SKM-1 (cell line): Measurements from ENCODE around the gene ITPKB.
"Not testable (repeated sequence)": the region's sequence is repeated elsewhere in the genome, so short reads cannot be mapped to it uniquely, and the experiment has no call there.

Source experiments
- DNase-seq: peaks from one replicate; lab custom pipeline; 2025; ENCODE audit not compliant: unreplicated experiment; lab: John Stamatoyannopoulos, UW

ITPKB gene

GRCh38 chr1:226731257-226731893 lies 7.7 kb downstream of the ITPKB start:
- DNase-seq: no peak

DNA sequence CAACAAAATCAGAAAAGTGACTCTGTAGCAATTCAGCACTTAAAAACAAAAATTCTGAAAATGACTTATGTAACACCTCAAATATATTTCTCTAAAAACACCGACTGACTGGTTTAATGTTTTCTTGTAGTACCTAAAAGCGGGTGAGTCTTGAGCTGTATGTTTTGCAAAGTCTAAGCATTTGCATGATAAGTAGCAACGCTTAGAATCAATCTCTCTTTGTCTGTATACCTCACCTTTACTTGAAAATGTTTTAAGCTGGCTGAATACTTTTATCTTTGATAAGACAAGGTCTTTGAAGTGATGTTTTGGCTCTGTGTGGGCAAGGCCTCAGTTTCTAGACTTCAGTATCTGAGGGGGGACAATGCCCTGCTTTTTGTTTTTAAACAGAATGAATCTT lies 8.2 kb downstream of the ITPKB start:
- DNase-seq: no peak

DNA sequence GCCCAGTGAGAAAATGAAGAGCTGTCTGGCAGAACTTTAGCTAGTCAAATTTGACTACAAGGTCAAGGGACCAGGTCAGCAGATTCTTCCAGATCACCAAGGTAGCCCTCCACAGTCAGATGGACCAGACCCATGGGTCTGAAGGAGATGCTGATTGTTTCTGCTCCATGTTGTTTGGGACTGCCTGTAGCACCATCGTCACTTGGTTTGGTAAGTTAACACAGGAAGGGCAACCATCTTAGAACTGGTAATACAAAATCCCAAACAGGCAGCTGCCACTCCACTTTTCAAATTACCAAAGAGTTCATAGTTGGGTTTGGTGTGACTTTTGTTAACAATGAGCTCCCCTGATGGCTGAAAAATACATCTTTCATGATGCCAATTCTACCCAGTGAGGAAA lies 9.0 kb downstream of the ITPKB start:
- DNase-seq: no peak

DNA sequence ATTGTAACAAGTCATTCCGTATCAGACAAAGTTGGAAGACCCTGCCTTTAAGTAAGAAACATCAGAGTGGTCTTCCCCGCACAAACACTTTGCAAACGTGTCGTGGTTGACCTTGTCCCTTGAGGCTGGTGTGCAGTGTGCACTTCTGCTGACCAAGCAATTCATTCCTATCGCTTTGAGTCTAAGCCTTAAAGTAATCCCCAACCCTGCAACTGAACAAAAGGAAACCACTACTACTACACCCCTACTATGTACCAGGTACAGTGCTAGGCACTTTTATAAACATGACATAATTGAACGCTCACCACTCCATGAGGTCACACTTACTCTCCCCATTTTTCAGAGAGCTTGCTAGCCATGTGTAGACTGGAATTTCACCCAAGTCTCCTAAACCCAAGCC lies 10.6 kb downstream of the ITPKB start:
- DNase-seq: no peak

DNA sequence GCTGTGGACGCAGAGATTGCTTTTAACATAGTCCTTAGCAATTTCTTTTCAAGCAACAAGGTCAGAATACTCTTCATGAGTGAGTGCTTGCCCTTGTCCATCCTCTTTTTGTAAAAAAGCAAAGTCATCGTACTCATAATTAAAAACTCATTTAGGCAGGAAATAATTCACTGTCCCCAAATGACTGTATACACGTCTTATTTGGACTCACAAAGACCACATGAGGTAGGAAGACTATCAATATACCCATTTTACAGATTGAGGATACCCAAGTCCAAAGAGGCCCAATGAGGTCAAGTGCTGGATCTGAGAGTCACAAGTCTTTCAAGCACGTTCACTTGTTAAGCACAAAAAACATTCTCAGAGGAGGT lies 13.2 kb downstream of the ITPKB start:
- no peak for DNase-seq

GRCh38 chr1:226723657-226724532 lies 15.2 kb downstream of the ITPKB start:
- DNase-seq: no peak

GRCh38 chr1:226722901-226723656 lies 16.0 kb downstream of the ITPKB start:
- DNase-seq: no peak

GRCh38 chr1:226722240-226722900 lies 16.7 kb downstream of the ITPKB start:
- DNase-seq: no peak

GRCh38 chr1:226720574-226720973 lies 18.5 kb downstream of the ITPKB start:
- not testable (repeated sequence) for DNase-seq

GRCh38 chr1:226719596-226720387 lies 19.3 kb downstream of the ITPKB start:
- DNase-seq: no peak

DNA sequence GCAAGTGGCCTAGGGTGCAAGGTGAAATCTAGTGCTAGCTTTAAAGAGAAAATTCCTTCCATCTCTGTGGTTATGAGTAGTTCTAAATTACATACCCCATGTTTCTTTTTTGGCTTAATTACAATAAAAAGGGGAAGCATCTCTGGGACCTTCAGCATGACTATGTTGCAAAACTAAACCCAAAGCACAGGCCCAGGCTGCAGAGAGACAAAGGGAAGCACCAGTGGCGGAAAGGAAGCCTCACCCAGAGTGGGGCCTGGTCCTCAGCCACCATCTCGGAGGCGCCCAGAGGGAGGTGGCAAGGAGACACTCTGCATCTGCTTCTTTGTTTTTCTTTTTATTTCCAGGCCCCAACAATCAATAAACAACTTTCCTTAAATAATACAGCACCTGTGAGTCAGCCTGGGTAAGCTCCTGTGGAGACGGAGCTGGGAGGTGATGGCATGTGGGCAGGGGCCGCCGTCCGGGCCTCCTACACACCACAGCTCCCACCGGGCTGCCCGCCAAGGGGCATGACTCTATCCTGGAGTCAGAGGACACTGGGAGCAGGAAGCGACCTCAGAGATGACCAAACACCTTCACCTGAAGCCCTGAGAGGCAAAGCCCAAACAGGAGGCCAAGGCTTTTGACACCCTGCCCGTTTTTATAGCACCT lies 21.7 kb downstream of the ITPKB start:
- DNase-seq: peak; percentile 99

- DNase-seq: no peak
These were observed 22.5 kb downstream of the ITPKB start for GRCh38 chr1:226716577-226716976.

DNA sequence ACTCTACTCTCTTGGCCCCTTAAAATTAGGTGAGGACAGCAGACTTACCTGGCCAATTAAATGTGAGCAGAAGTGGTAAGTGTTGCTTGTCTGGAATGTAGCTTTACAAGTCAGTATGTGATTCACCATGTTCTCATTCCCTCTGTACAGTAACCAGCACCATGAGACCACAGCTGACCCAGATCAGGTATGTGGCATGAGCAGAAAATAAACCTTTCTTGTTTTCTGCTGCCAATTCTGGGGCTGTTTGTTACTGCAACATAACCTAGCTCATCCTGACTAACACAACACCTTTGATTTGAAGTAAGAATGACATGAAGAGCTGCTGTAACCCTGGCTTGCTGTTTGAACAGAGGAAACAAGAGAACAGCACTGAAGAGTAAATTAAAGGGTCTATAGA lies 24.9 kb downstream of the ITPKB start:
- no peak for DNase-seq

DNA sequence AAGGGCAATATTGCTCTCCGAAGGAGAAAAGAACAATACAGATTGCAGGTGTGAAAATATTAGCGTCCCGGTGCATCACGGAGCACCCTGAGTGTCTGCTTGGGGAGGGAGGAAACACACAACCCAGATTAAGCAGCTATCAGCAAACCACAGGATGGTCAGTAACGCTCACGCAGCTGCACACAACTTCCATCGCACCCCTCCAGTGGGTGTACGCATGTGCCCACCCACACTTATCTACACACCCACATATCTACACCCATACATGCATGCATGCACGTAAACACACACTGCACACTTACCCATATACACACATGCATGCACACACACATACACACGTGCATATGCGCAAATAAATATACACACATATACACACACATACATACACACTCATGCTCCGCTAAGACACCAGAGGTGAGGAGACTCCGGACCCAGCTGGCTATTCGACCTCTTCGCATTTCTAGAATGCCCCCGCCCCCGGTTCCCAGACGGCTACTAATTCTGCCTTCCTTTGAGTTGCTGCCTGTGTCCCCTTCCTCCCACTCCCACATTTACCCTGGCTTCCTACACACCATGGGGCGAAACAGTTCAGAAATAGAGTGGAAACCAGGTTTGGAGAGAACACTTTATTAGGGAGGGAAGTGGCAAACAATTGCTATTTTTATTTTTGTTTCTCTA lies 26.2 kb downstream of the ITPKB start:
- no peak for DNase-seq

DNA sequence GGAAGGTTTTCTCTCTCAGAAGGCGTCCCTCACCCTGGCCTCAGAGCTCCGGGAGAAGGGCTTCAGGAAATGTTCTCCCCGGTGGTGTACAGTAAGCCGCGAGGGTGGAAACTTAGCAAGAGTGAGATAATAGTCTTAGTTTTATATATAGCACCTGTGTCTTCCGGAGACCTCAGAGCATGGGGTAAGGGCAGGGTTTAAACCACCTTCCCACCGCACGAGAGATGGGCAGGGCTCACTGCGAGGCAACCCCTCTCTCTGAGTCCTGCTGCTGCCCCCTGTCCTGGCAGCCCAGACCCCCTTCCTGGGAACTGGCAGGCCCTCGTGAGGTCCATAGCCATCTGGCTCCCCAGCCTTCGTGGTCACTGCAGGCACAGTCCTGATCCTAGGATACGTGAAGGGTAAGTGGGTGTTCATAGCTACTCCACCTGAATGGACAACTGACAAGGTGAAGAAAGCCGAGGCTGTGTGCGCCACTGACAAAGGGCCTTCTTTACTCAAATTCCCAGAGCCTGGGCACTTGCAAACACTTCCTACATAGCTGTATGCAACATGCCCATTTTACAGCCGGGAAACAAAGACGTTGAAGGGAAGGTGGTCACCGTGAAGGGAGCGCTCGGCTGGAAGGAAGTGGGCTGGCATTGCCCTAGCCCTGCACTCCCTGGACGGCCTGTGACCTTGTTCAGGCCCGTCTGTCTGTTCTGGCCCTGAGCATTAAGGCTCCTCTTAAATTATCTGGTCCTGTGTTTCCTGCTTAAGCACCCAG lies 26.9 kb downstream of the ITPKB start:
- DNase-seq: no peak

DNA sequence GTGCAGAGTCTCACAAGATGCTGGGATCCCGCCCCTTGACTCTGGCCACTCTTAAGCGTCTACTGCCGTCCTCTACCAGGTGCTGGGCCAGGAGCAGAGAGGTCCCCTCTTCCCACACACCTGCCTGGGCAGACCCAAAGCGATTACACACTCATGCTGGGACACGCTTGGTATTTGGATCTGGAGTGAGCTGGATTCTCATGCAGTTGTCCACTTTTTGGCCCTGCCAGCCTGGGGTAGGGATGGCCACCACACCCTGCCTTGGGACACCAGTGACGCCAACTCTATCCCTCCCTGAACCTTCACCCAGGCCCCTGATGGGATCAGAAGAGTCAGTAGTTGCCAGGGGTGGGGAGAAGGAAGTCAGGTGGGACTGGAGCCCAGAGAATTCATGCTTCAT lies 28.6 kb downstream of the ITPKB start:
- DNase-seq: no peak

GRCh38 chr1:226709953-226710352 lies 29.1 kb downstream of the ITPKB start:
- no peak for DNase-seq

- DNase-seq: no peak
These were observed 30.1 kb downstream of the ITPKB start for GRCh38 chr1:226708967-226709396.

DNA sequence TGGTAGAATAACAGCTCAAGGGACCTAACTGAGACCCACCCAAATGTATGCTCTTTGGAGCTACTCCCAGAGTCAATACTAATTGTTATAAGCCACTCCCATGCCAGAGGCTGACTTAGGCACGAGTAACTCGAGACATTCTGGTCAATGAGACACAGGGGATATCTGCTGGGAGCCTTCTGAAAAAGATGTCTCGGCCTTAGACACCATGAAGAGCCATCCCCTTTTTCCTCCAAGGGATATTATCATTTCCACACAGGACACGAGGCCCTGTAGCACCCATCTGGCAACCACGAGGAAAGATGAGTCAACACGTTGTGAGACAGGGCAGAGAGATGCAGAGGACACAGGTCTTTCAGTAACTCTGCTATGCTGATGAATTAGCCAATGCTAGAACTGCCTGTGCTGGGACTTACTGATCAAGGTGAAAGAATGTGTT lies 30.7 kb downstream of the ITPKB start:
- DNase-seq: no peak
